Esophagus squamous epithelium (tissue), 5 donors: ENCODE data around the gene HS3ST3B1. TPM values are rescaled to one million over a fixed set of nuclear protein-coding genes. Genes with fewer than 3 reads are reported as not detected.

ENCODE experiments used
- DNase-seq: peaks from one replicate; lab custom pipeline; 2025; lab: John Stamatoyannopoulos, UW
- H3K27ac ChIP-seq, 4 donors: fragments of 200-600 bp; sonication (generic); one replicate each; pipeline ENCODE4 v1.5.1; 2016 to 2019; ENCODE audit warnings: mild to moderate bottlenecking in 1 of 4
- H3K27me3 ChIP-seq, 4 donors: fragments of 200-600 bp; sonication (generic); 1 replicate in 3 of 4; 2 replicates in 1 of 4; pipeline versions ENCODE4 v1.5.1 to v1.6.0; 2017 to 2021; ENCODE audit warnings: antibody characterized with exemption in 1 of 4
- H3K36me3 ChIP-seq, 3 donors: fragments of 200-600 bp; sonication (generic); one replicate each; pipeline ENCODE4 v1.5.1; 2016 to 2019
- H3K4me1 ChIP-seq, 3 donors: fragments of 200-600 bp; sonication (generic); one replicate each; pipeline ENCODE4 v1.5.1; 2017 to 2019
- H3K4me3 ChIP-seq, 4 donors: fragments of 200-600 bp; sonication (generic); 1 replicate in 3 of 4; 2 replicates in 1 of 4; pipeline ENCODE4 v1.5.1; 2016 to 2019; ENCODE audit warnings: mild to moderate bottlenecking in 2 of 4, moderate library complexity in 1 of 4
- H3K9me3 ChIP-seq, 3 donors: fragments of 200-600 bp; sonication (generic); one replicate each; pipeline ENCODE4 v1.5.1; 2016 to 2019
- CTCF ChIP-seq, 6 experiments: fragments of 450-650 bp in 4 of 6; fragments of 200-600 bp in 2 of 6; sonication (generic) in 2 of 6; IDR thresholded peaks; one replicate each; pipeline ENCODE4 v1.5.1; 2016 to 2019; ENCODE audit warnings: antibody characterized with exemption in 6 of 6, mild to moderate bottlenecking in 4 of 6, moderate library complexity in 4 of 6
- POLR2A ChIP-seq, 4 donors: fragments of 450-650 bp; IDR thresholded peaks; one replicate each; pipeline ENCODE4 v1.6.1; 2017; ENCODE audit warnings: antibody characterized with exemption in 4 of 4, mild to moderate bottlenecking in 4 of 4, moderate library complexity in 3 of 4
- WGBS, 2 donors: methylation state at CpG; one replicate each; pipeline ENCODE4 v1.1.5; 2018; 5-methylcytosine and 5-hydroxymethylcytosine counted together
- intact Hi-C: fragments of 100-400 bp; cut with DNase I; formaldehyde crosslinking; loops from one replicate; pipeline ENCODE4 v1.15.0; 2022
- total RNA-seq, 4 donors: library from RNA; depleted of rRNA; stranded (reverse); fragments of >200 nt; gene quantifications; one replicate each; pipeline ENCODE4 v1.1.0, GENCODE V29; 2016
- donor health status: DM: yes; HTN: yes; CAD: no.

Gene HS3ST3B1
- total RNA-seq, 4 donors from 2014 or later: 5.6 to 7.6 (median 6.4) TPM

GRCh38 chr17:14372461-14372860 is 71.6 kb downstream of the HS3ST3B1 start:
- 65 to 73% methylated on average over 6 of the region's 6 CpGs for WGBS, 2 donors
- no peak for DNase-seq
- Histone ChIP-seq H3K4me1 (no peaks in the 10 kb centered on the region), H3K4me3 (no peak overlapping the region), H3K9me3 (no peaks in the 10 kb centered on the region), H3K36me3 (no peaks in the 10 kb centered on the region), H3K27ac (no peak overlapping the region), H3K27me3 (peaks cover 0 to 14% (median 0%) of the 10 kb centered on the region in 4 donors)
- intact Hi-C loops: no loop called here
- TF ChIP-seq CTCF (IDR thresholded peaks at IDR 0.05): no peak
- TF ChIP-seq POLR2A (IDR thresholded peaks at IDR 0.05): no peak

GRCh38 chr17:14372905-14373613 is 72.2 kb downstream of the HS3ST3B1 start:
- TF ChIP-seq CTCF (IDR thresholded peaks at IDR 0.05) (no peak), POLR2A (IDR thresholded peaks at IDR 0.05) (no peak)
- Histone ChIP-seq H3K4me1 (no peaks in the 10 kb centered on the region), H3K27ac (no peak overlapping the region), H3K4me3 (no peak overlapping the region), H3K9me3 (no peaks in the 10 kb centered on the region), H3K36me3 (no peaks in the 10 kb centered on the region), H3K27me3 (peaks cover 0 to 14% (median 0%) of the 10 kb centered on the region in 4 donors)
- intact Hi-C loops: no loop called here
- DNase-seq: no peak
- WGBS, 2 donors: 63 to 66% methylated on average over 10 of the region's 10 CpGs

GRCh38 chr17:14373614-14374259 is 72.9 kb downstream of the HS3ST3B1 start:
- H3K27ac ChIP-seq: no peak overlapping the region
- H3K9me3 ChIP-seq: no peaks in the 10 kb centered on the region
- intact Hi-C loops: no loop called here
- 44 to 45% methylated on average over 7 to 8 of the region's 8 CpGs for WGBS, 2 donors
- no peak overlapping the region for H3K4me3 ChIP-seq
- no peaks in the 10 kb centered on the region for H3K4me1 ChIP-seq
- no peak for TF ChIP-seq POLR2A (IDR thresholded peaks at IDR 0.05)
- TF ChIP-seq CTCF (IDR thresholded peaks at IDR 0.05): no peak
- no peaks in the 10 kb centered on the region for H3K36me3 ChIP-seq
- H3K27me3 ChIP-seq: peaks cover 0 to 14% (median 0%) of the 10 kb centered on the region in 4 donors
- DNase-seq: no peak

GRCh38 chr17:14374268-14374667 is 73.4 kb downstream of the HS3ST3B1 start:
- H3K4me1 ChIP-seq: no peaks in the 10 kb centered on the region
- intact Hi-C loops: no loop called here
- WGBS, 2 donors: 67 to 100% methylated on average over 1 of the region's 1 CpG
- H3K27ac ChIP-seq: no peak overlapping the region
- H3K4me3 ChIP-seq: no peak overlapping the region
- TF ChIP-seq CTCF (IDR thresholded peaks at IDR 0.05): no peak
- no peaks in the 10 kb centered on the region for H3K36me3 ChIP-seq
- peaks cover 0 to 14% (median 0%) of the 10 kb centered on the region in 4 donors for H3K27me3 ChIP-seq
- no peak for DNase-seq
- no peaks in the 10 kb centered on the region for H3K9me3 ChIP-seq

GRCh38 chr17:14376666-14377065 is 75.8 kb downstream of the HS3ST3B1 start:
- Histone ChIP-seq H3K9me3 (no peaks in the 10 kb centered on the region), H3K27ac (no peak overlapping the region), H3K36me3 (no peaks in the 10 kb centered on the region), H3K4me3 (no peak overlapping the region), H3K4me1 (no peaks in the 10 kb centered on the region), H3K27me3 (peaks cover 0 to 14% (median 0%) of the 10 kb centered on the region in 4 donors)
- intact Hi-C loops: no loop called here
- no peak for DNase-seq
- WGBS, 2 donors: 59 to 69% methylated on average over 3 of the region's 3 CpGs
- TF ChIP-seq POLR2A (IDR thresholded peaks at IDR 0.05): no peak
- TF ChIP-seq CTCF (IDR thresholded peaks at IDR 0.05): no peak
